GF-D8 (cell line): Measurements from ENCODE around the gene ST3GAL3.

ENCODE experiments used
- DNase-seq: peaks from one replicate; lab custom pipeline; 2025; lab: John Stamatoyannopoulos, UW

The ST3GAL3 gene

GRCh38 chr1:43851561-43852338 is 144.4 kb downstream of the ST3GAL3 start:
- no peak for DNase-seq

DNA sequence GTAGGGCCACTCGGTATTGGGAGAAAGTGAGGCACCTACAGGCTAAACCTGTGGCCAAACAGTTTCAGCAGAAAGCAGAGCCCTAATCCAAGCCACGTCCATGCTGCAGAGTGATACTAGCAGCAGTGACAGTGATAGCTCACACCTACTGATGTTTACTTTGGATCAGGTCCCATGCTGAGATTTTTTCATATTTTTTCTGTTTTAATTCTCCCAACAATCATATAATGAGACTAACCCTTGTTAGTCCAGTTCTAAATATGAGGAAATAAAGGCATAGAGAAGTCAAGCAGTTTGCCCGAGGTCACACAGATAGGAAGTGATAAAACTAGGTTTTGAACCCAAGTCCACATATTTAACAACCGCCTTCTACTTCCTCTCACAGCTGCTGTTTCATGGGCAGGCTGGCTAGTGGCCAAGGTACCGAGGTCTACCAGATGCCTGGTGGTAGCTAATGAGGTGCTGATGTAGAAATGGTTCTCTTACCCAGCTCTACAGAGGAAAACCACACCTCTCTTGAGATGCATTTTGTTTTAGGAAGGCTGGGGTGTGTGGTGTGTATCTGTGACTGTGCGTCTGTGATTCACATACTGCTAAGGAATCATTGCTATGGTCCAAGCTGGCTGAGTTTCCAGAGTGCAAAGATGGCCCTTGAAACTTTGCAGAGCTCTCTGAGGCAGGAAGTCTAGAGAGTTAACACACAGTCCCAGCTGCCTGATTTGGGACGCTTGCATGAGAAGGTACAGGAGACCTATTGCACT is 146.0 kb downstream of the ST3GAL3 start:
- peak; percentile 97 for DNase-seq

DNA sequence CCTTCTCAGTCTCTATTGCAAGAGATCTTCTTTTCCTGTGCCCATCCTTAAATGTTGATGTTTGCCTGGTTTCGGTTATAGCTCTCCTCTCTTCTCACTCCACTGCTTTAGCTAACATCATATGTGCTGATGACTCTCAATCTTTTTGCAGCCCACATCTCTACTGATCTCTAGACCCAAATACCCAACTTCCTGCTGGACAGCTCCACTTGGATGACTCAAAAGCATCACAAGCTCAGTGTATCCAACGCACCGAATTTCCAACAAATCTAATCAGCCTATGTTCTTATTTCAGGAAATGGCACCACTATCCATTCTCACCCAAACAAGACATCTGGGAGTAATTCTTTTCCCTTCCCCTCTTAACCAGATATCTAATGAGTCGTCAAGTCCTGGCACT is 147.1 kb downstream of the ST3GAL3 start:
- DNase-seq: no peak

GRCh38 chr1:43856188-43856587 is 148.9 kb downstream of the ST3GAL3 start:
- no peak for DNase-seq

DNA sequence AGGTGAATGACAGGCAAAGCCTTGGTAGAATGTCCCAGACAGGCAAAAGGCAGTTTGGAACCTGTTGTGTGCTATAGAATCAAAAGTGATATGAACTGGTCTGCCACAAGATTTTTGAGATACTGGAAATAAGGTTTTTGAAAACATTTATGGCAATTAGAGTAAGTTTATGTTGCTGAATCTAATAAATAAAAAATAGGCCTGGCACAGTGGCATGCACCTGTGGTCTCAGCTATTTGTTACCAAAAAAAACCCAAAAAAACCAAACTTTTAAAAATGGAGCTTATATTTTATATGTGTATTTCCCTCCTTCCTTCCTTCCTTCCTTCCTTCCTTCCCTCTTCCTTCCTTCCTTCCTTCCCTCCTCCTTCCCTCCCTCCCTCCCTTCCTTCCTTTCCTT is 149.8 kb downstream of the ST3GAL3 start:
- no peak for DNase-seq

GRCh38 chr1:43858324-43858723 is 151.0 kb downstream of the ST3GAL3 start:
- DNase-seq: no peak

DNA sequence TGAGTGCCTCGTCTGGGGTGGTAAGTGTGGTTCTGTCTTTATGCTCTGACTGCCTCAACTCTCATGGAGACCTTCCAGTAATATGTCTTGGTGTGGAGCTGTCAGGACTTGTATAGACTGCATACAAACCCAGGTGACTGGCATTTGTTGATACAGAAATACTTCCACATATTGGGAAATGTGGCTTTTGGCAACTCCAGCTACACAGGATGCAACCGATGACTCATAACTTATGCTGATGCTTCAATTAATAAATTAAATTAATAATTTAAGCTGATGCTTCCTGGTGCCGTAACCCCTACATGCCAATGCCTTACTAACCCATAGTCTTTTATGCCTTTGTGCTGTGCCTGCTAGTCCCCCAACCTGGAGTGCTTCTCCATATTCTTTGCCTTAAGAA is 154.0 kb downstream of the ST3GAL3 start:
- DNase-seq: no peak

DNA sequence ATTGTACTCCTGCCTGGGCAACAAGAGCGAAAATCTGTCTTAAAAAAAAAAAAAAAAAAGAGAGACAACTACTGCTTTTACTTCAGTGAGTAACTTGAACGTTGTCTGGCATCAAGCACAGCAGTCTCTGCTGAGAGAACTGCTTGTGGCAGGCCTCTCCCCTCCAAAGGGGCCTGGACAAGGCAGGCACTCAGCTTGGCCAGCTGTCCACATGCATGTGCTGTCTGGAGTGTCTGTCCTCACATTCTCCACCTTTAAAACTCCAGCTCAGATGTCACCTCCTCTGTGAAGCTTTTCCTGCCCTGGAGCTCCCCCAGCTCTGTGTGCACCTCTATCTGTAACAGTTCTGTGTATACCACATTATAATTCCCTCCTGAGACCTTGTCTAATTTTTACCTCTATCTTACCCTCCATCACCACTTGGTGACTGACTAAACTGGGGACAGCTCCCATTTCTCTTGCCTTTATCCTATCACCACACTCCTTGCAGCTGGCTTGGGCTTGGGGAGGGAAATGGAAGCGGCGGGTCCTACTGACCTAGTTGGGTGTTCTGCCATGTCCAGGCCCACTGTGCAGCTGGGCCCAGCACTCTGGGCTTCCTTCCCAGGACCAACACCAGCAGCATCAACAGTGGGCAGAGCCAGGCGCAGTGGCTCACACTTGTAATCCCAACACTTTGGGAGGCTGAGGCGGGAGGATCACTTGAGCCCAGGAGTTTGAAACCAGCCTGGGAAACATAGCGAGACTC is 154.8 kb downstream of the ST3GAL3 start:
- no peak for DNase-seq

DNA sequence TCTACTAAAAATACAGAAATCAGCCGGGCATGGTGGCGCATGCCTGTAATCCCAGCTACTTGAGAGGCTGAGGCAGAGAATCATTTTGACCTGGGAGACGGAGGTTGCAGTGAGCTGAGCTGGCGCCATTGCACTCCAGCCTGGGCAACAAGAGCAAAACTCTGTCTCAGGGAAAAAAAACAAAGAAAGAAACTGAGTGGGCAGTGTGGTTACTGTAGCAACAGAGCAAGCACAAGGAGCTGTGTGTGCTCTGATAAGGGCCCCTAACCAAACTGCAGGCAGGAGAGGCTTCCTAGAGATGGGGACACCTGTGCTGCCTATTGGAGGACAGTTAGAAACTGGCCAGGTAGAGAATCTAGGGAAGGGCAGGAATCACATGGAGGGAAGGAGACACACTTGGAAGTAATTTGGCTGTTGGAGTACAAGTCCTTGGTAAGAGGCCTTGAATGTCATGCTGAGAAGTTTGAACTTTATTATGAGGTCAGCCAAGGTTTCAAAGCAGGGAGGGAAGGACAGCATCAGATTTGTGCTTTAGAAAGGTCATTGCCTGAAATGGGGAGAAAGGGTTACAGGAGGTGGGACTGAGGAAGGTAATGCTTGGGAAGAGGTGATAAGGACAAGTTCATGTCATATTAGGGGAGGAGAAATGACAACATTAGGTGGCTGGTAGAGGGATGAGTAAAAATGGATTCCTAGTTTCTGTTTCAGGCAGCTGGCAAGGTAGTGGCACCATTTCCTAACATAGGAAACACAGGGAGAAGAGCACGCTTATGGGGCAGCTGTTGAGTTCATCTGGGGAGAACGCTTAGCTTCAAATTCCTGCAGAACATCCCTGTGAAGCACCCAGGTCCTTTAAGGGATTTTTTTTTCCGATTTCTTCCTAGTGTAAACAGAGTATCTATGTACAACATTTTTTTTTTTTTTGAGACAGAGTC is 157.0 kb downstream of the ST3GAL3 start:
- no peak for DNase-seq

GRCh38 chr1:43866201-43866600 is 158.9 kb downstream of the ST3GAL3 start:
- DNase-seq: no peak

GRCh38 chr1:43867976-43868740 is 160.8 kb downstream of the ST3GAL3 start:
- DNase-seq: no peak

DNA sequence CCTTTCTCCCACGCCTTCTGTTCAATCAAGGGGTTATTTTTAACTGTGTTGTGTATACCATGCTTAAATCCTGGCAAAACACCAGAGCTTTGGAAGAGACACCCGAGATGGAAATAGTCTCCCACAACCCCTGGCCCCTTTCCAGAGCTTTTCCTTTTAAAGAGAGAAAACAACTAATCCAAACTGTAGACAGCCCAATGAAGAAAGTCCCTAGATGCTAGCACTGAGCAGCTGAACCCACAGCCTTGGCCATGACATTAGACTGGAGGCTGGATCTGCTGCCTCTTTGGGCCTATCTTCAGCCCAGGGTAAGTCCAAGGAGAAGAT is 161.4 kb downstream of the ST3GAL3 start:
- DNase-seq: no peak

DNA sequence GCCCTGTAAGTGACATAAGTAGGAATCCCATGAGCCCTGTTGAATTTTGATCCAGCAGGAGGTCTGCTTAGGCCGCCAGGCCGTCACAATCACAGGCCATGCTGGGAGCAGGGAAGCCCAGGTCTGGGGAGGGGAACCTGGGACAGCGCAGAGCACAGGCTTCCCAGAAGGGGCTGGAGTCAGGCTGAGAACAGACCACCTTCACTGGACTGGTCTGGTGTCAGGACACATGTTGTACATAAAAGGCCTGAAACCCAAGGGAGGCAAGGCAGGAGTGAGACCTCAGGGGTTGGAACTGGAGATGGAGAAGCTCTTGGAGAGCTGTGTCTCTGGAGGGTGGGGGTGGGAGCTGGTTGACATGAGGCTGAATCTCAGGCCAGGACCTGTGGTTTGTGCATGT is 163.0 kb downstream of the ST3GAL3 start:
- DNase-seq: no peak

DNA sequence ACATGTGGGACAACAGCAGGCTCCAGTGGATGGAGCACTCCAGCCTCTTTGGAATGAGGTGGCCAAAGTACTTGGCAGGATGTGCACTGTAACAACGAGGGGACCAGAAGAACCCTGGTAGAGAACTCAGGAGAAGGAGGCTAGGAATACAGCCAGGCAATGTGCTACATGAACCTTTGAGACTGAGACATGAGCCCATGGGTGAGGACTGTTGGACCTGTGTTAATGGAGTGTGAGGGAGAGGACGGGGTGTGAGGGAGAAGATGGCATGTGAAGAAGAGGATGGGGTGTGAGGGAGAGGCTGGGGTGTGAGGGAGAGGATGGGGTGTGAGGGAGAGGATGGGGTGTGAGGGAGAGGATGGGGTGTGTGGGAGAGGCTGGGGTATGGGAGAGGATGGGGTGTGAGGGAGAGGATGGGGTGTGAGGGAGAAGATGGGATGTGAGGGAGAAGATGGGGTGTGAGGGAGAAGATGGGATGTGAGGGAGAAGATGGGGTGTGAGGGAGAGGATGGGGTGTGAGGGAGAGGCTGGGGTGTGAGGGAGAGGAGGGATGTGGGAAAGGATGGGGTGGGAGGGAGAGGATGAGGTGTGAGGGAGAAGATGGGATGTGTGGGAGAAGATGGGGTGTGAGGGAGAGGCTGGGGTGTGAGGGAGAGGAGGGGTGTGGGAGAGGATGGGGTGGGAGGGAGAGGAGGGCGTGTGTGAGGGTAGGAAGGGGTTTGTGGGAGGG is 164.0 kb downstream of the ST3GAL3 start:
- no peak for DNase-seq

GRCh38 chr1:43872280-43872679 is 164.9 kb downstream of the ST3GAL3 start:
- DNase-seq: no peak

GRCh38 chr1:43873851-43874250 is 166.5 kb downstream of the ST3GAL3 start:
- no peak for DNase-seq

GRCh38 chr1:43874716-43875115 is 167.4 kb downstream of the ST3GAL3 start:
- DNase-seq: no peak

GRCh38 chr1:43875331-43875730 is 168.0 kb downstream of the ST3GAL3 start:
- no peak for DNase-seq

GRCh38 chr1:43877101-43877500 is 169.8 kb downstream of the ST3GAL3 start:
- DNase-seq: no peak

DNA sequence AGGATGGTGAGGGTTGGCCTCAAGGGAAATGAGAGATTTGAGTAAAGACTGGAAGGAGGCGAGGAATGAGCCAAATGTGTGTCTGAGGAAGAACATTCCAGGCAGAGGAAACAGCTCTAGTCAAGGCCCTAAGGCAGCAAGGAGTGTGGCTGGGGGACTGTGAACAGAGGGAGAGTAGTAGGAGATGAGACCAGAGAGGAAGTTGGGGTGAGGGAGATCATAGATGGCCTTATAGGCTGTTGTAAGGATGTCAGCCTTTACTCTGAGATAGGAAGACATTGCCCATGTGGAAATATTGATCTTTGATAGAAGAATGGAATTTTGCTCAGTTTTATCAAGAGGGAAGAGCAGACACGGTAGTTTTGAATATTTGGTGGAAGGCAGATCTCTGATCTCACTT is 171.1 kb downstream of the ST3GAL3 start:
- no peak for DNase-seq
